Suprapubic skin (tissue), 3 donors: ENCODE measurements around the gene OSBPL6.

ENCODE experiments used
- EP300 ChIP-seq: sonication (generic); formaldehyde crosslinking; IDR thresholded peaks from one replicate; pipeline ENCODE4 v1.6.1; 2017; ENCODE audit warnings: antibody characterized with exemption
- POLR2A ChIP-seq, 2 donors: fragments of 450-650 bp; IDR thresholded peaks; one replicate each; pipeline ENCODE4 v1.6.1; 2017; ENCODE audit warnings: antibody characterized with exemption in 2 of 2, mild to moderate bottlenecking in 2 of 2, moderate library complexity in 2 of 2
- TF ChIP-seq, protein P1 (sequence below), 2 donors: fragments of 200-600 bp in 1 of 2; fragments of 450-650 bp in 1 of 2; sonication (generic) in 1 of 2; IDR thresholded peaks; one replicate each; pipeline ENCODE4 v1.5.1; 2016 to 2019; ENCODE audit warnings: antibody characterized with exemption in 2 of 2, mild to moderate bottlenecking in 1 of 2, moderate library complexity in 1 of 2

GRCh38 chr2:178325268-178325667, 131.0 kb downstream of the OSBPL6 start:
- TF ChIP-seq EP300: no peak
- TF ChIP-seq, protein P1, sequence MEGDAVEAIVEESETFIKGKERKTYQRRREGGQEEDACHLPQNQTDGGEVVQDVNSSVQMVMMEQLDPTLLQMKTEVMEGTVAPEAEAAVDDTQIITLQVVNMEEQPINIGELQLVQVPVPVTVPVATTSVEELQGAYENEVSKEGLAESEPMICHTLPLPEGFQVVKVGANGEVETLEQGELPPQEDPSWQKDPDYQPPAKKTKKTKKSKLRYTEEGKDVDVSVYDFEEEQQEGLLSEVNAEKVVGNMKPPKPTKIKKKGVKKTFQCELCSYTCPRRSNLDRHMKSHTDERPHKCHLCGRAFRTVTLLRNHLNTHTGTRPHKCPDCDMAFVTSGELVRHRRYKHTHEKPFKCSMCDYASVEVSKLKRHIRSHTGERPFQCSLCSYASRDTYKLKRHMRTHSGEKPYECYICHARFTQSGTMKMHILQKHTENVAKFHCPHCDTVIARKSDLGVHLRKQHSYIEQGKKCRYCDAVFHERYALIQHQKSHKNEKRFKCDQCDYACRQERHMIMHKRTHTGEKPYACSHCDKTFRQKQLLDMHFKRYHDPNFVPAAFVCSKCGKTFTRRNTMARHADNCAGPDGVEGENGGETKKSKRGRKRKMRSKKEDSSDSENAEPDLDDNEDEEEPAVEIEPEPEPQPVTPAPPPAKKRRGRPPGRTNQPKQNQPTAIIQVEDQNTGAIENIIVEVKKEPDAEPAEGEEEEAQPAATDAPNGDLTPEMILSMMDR (IDR thresholded peaks at IDR 0.05): no peak
- TF ChIP-seq POLR2A (IDR thresholded peaks at IDR 0.05): no peak
